HepG2 (cell line): ENCODE results near the gene FGFR3. TPM values are rescaled to one million over a fixed set of nuclear protein-coding genes. Genes with fewer than 3 reads are reported as not detected.

Experiments used
- ATAC-seq: fragments of 200-7000 bp; cut with Tn5 transposase; 3 replicates; pipeline ENCODE4 v1.9.1; 2020; ENCODE audit warnings: mild to moderate bottlenecking, moderate library complexity
- BruUV-seq: library from RNA; stranded (reverse); fragments of 400-500 nt; replicated peaks from 2 replicates; lab custom pipeline; 2021; lab: Mats Ljungman, UMichigan
- CTCF ChIA-PET: fragments of 300-600 bp; formaldehyde crosslinking; extraction: SDS; loops from one replicate; lab custom pipeline; 2021; ENCODE audit warnings: low total read pairs, inconsistent platforms, low intra/inter-chr PET ratio; lab: Yijun Ruan, JAX
- POLR2A ChIA-PET: fragments of 350-600 bp; sonication (Branson Sonifier 250); formaldehyde crosslinking; loops from one replicate; lab custom pipeline; 2020; ENCODE audit warnings: antibody characterized with exemption, inconsistent platforms; lab: Yijun Ruan, JAX
- DNase-seq: peaks from one replicate; pipeline ENCODE4 v3.0.0-alpha.2; 2015; ENCODE audit warnings: low spot score
- FAIRE-seq: peaks from 3 replicates; lab custom pipeline; 2011; peaks lifted over from hg19 to GRCh38; lab: Jason Lieb, UNC
- H2AFZ ChIP-seq: one replicate; pipeline ENCODE4 v1.6.1; 2011; ENCODE audit warnings: low read length, inconsistent platforms
- H3K27ac ChIP-seq: fragments of 300-600 bp; 3 replicates; pipeline ENCODE4 v1.8.0; 2011; ENCODE audit warnings: mixed run types, mild to moderate bottlenecking, mixed read lengths, low read length, inconsistent platforms; ENCODE audit not compliant: insufficient read depth; ENCODE audit errors: extremely low read length
- H3K27me3 ChIP-seq, 2 experiments: fragments of 200-600 bp in 1 of 2; 2 replicates in 1 of 2; 3 replicates in 1 of 2; pipeline versions ENCODE4 v1.6.0 to v1.8.0; 2011; ENCODE audit warnings: low read length in 2 of 2, mild to moderate bottlenecking in 2 of 2, moderate library complexity in 2 of 2, inconsistent platforms in 1 of 2; ENCODE audit not compliant: insufficient read depth in 2 of 2, control insufficient read depth in 1 of 2
- H3K36me3 ChIP-seq, 2 experiments: fragments of 200-600 bp in 1 of 2; replicated peaks in 1 of 2; 2 replicates in 1 of 2; 3 replicates in 1 of 2; pipeline versions ENCODE4 v1.5.1 to v1.8.0; 2011; ENCODE audit warnings: low read length in 2 of 2, inconsistent platforms in 1 of 2; ENCODE audit not compliant: insufficient read depth in 2 of 2, control insufficient read depth in 1 of 2
- H3K4me1 ChIP-seq: 2 replicates; pipeline ENCODE4 v1.5.1; 2012; ENCODE audit warnings: low read length, inconsistent platforms; ENCODE audit not compliant: insufficient read depth
- H3K4me2 ChIP-seq: 2 replicates; pipeline ENCODE4 v1.6.0; 2011; ENCODE audit warnings: low read depth, low read length, inconsistent platforms
- H3K4me3 ChIP-seq, 3 experiments: fragments of 200-600 bp in 1 of 3; sonication (generic), shearing (Covaris generic) in 1 of 3; replicated peaks in 1 of 3; 2 replicates each; pipeline ENCODE4 v1.5.1; 2011 to 2016; ENCODE audit warnings: low read length in 3 of 3, inconsistent platforms in 2 of 3, low read depth in 2 of 3, mild to moderate bottlenecking in 2 of 3, control low read depth in 1 of 3, mixed read lengths in 1 of 3; ENCODE audit not compliant: insufficient read depth in 1 of 3
- H3K79me2 ChIP-seq: one replicate; pipeline ENCODE4 v1.6.1; 2011; ENCODE audit warnings: low read length, inconsistent platforms; ENCODE audit not compliant: insufficient read depth
- H3K9ac ChIP-seq: 2 replicates; pipeline ENCODE4 v1.6.0; 2011; ENCODE audit warnings: mild to moderate bottlenecking, low read depth, low read length, inconsistent platforms; ENCODE audit not compliant: insufficient read depth
- H3K9me3 ChIP-seq: 2 replicates; pipeline ENCODE4 v1.5.1; 2012; ENCODE audit warnings: mild to moderate bottlenecking, low read length
- H4K20me1 ChIP-seq: 2 replicates; pipeline ENCODE4 v1.6.0; 2011; ENCODE audit warnings: inconsistent platforms, mild to moderate bottlenecking, low read length, moderate library complexity; ENCODE audit not compliant: insufficient read depth
- ATAD3A ChIP-seq: sonication (generic); formaldehyde crosslinking; IDR thresholded peaks from 2 replicates; pipeline ENCODE4 v1.4.0; 2020; ENCODE audit warnings: missing genetic modification reagents
- CBX5 ChIP-seq: sonication (generic); formaldehyde crosslinking; IDR thresholded peaks from 2 replicates; pipeline ENCODE4 v1.4.0; 2020; ENCODE audit warnings: missing genetic modification reagents, borderline replicate concordance
- CHD2 ChIP-seq: IDR thresholded peaks from 2 replicates; pipeline ENCODE4 v1.6.1; 2011; ENCODE audit warnings: low read depth, low read length, improper control_type of control experiment
- GATAD1 ChIP-seq: IDR thresholded peaks from 2 replicates; pipeline ENCODE4 v1.6.1; 2016; ENCODE audit warnings: missing genetic modification reagents, missing compliant biosample characterization
- MEIS1 ChIP-seq: sonication (generic); formaldehyde crosslinking; IDR thresholded peaks from 2 replicates; pipeline ENCODE4 v1.9.0; 2021; ENCODE audit warnings: mild to moderate bottlenecking, missing genetic modification reagents, moderate library complexity, borderline replicate concordance
- MXI1 ChIP-seq: IDR thresholded peaks from 3 replicates; pipeline ENCODE4 v1.6.1; 2012; ENCODE audit warnings: low read depth, low read length, inconsistent platforms, borderline replicate concordance
- NFATC3 ChIP-seq: sonication (generic); formaldehyde crosslinking; IDR thresholded peaks from 2 replicates; pipeline ENCODE4 v1.5.1; 2020; ENCODE audit warnings: mild to moderate bottlenecking, missing genetic modification reagents
- NR2C2 ChIP-seq: sonication (generic); formaldehyde crosslinking; IDR thresholded peaks from 2 replicates; pipeline ENCODE4 v1.4.0; 2020; ENCODE audit warnings: missing genetic modification reagents, mild to moderate bottlenecking, moderate library complexity, borderline replicate concordance
- POGZ ChIP-seq: sonication (generic); formaldehyde crosslinking; IDR thresholded peaks from 2 replicates; pipeline ENCODE4 v1.4.0; 2020; ENCODE audit warnings: mild to moderate bottlenecking, missing genetic modification reagents
- ZFP36 ChIP-seq: fragments of 150-350 bp; IDR thresholded peaks from 2 replicates; pipeline ENCODE4 v1.6.1; 2018; ENCODE audit warnings: borderline replicate concordance, low read length, low read depth; ENCODE audit not compliant: partially characterized antibody
- ZMYM3 ChIP-seq: sonication (generic); formaldehyde crosslinking; IDR thresholded peaks from 2 replicates; pipeline ENCODE4 v1.5.1; 2020; ENCODE audit warnings: mild to moderate bottlenecking, missing genetic modification reagents
- ZNF446 ChIP-seq: sonication (generic); formaldehyde crosslinking; IDR thresholded peaks from 2 replicates; pipeline ENCODE4 v1.5.0; 2020; ENCODE audit warnings: mild to moderate bottlenecking, missing genetic modification reagents
- ZNF572 ChIP-seq: sonication (generic); formaldehyde crosslinking; IDR thresholded peaks from 2 replicates; pipeline ENCODE4 v1.5.1; 2020; ENCODE audit warnings: mild to moderate bottlenecking, missing genetic modification reagents
- ZNF670 ChIP-seq: sonication (generic); formaldehyde crosslinking; IDR thresholded peaks from 2 replicates; pipeline ENCODE4 v1.8.0; 2022; ENCODE audit warnings: mild to moderate bottlenecking, missing genetic modification reagents, borderline replicate concordance
- ZNF766 ChIP-seq: sonication (generic); formaldehyde crosslinking; IDR thresholded peaks from 2 replicates; pipeline ENCODE4 v1.5.0; 2020; ENCODE audit warnings: missing genetic modification reagents, borderline replicate concordance
- WGBS: methylation state at CpG from one replicate; pipeline ENCODE4 v1.1.6; 2017; ENCODE audit warnings: low lambda C conversion rate; 5-methylcytosine and 5-hydroxymethylcytosine counted together
- in situ Hi-C: cut with HindIII; loops from 2 replicates; pipeline ENCODE4 v1.10.0; 2017; ENCODE audit warnings: low pct_unique_long_range_greater_than_20kb; ENCODE audit not compliant: extremely low pct_ligation_motif_present
- intact Hi-C: fragments of 100-400 bp; cut with micrococcal nuclease; formaldehyde crosslinking; loops from one replicate; pipeline ENCODE4 v1.10.0; 2022; ENCODE audit not compliant: unreplicated experiment
- polyA plus RNA-seq, 8 experiments: library from polyadenylated mRNA; depleted of rRNA in 3 of 8; stranded (reverse) in 7 of 8; unstranded in 1 of 8; fragments of >200 nt; fragmentation: Illumina TruSeq in 4 of 8; extraction: Trizol in 4 of 8; gene quantifications; 2 replicates each; pipeline versions ENCODE4 v1.2.1 to v1.2.3, GENCODE V29; 2011 to 2016; ENCODE audit warnings: low read depth in 4 of 8, missing spikeins in 1 of 8, mixed read lengths in 1 of 8; ENCODE audit not compliant: insufficient read depth in 1 of 8
- total RNA-seq, 5 experiments: library from RNA; depleted of rRNA; stranded (reverse); fragments of >200 nt; fragmentation: Illumina TruSeq; extraction: Trizol; gene quantifications; 2 replicates each; pipeline ENCODE4 v1.2.3, GENCODE V29; 2016; ENCODE audit warnings: low read depth in 1 of 5
- TF ChIP-seq, protein P1 (sequence below): sonication (generic); formaldehyde crosslinking; IDR thresholded peaks from 2 replicates; pipeline ENCODE4 v1.5.1; 2020; ENCODE audit warnings: mild to moderate bottlenecking, missing genetic modification reagents, moderate library complexity
- TF ChIP-seq, protein P2 (sequence below): IDR thresholded peaks from 2 replicates; pipeline ENCODE4 v1.6.1; 2016; ENCODE audit warnings: low read depth, borderline replicate concordance

FGFR3 gene
- total and polyA plus RNA-seq, 2 of the 13 experiments (the other 11 are each of a cell fraction or from before 2014, with no cell fraction given): 103 to 109 TPM

DNA sequence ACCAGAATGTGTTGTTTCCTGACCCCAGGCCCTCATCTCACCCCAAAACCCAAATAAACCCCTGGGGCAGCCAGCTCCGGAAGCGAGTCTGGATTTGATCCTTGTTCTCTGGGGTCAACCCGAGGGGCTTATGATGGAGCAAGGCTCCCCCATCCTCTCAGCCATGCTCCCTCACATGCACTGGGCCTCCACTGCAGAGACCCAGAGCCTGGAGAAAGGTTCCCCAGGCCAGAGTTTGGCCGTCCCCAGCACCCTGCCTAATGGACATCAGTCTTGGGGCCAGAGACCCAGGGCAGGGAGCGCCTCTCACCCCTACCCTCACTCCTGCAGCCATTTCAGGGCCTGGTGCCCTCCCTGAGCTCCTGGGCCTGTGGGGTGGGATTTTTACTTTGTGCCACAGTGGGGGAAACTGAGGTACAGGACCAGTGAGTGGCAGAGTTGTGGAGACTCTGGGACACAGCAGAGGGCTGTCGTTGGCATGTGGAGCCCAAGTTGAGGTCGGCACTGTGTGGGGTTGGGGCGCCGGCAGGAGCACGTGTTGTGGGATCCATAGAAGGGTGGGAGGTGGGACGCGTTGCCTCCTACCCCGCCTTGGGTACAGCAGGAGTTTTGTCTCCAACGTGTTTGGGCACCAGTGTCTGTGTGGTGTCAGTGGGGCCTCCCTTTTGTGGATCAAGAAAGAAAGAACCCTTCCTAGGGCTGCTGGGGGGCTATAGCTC, 3.6 kb downstream of the FGFR3 start (continued):
- no peak for TF ChIP-seq ATAD3A (CRISPR knock-in tag)
- 0 out of 2 replicates have a peak, but pooled peaks have one; percentile 24 for TF ChIP-seq ZMYM3
- TF ChIP-seq ZNF572 (CRISPR knock-in tag): peak; percentile 64; the same call in 1 of the 2 replicates
- 0 out of 2 replicates have a peak, but pooled peaks have one; percentile 47 for TF ChIP-seq ZNF670 (CRISPR knock-in tag)
- TF ChIP-seq, protein P1, sequence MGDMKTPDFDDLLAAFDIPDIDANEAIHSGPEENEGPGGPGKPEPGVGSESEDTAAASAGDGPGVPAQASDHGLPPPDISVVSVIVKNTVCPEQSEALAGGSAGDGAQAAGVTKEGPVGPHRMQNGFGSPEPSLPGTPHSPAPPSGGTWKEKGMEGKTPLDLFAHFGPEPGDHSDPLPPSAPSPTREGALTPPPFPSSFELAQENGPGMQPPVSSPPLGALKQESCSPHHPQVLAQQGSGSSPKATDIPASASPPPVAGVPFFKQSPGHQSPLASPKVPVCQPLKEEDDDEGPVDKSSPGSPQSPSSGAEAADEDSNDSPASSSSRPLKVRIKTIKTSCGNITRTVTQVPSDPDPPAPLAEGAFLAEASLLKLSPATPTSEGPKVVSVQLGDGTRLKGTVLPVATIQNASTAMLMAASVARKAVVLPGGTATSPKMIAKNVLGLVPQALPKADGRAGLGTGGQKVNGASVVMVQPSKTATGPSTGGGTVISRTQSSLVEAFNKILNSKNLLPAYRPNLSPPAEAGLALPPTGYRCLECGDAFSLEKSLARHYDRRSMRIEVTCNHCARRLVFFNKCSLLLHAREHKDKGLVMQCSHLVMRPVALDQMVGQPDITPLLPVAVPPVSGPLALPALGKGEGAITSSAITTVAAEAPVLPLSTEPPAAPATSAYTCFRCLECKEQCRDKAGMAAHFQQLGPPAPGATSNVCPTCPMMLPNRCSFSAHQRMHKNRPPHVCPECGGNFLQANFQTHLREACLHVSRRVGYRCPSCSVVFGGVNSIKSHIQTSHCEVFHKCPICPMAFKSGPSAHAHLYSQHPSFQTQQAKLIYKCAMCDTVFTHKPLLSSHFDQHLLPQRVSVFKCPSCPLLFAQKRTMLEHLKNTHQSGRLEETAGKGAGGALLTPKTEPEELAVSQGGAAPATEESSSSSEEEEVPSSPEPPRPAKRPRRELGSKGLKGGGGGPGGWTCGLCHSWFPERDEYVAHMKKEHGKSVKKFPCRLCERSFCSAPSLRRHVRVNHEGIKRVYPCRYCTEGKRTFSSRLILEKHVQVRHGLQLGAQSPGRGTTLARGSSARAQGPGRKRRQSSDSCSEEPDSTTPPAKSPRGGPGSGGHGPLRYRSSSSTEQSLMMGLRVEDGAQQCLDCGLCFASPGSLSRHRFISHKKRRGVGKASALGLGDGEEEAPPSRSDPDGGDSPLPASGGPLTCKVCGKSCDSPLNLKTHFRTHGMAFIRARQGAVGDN (CRISPR knock-in tag): peak; percentile 1; the same call in 1 of the 2 replicates

DNA sequence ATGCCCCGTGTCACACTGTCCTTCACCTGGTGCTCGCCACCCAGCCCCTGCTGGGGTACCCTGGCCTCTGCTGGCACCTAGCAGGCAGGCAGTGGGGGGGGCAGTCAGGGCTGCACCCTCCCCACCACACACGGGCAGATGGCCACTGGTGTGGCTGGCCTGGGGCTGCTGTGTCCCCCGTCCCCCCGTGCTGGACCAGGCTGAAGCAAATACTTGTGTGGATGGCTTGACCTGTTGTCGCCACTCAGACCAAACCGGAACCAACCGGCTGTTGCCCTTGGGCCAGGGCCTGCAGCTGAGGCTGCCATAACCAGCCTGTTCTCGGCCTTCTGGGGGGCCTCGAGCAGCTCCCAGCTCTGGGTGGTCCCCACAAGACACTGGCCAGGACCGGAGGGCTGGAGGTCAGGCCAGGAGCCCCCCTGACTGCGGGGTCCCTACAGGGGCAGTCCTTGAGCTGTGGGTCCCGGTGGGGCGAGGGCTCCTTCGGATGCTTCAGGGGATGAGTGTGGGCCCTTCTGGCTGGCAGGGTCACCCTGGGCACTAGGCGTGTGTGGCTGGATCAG, 4.3 kb downstream of the FGFR3 start:
- Histone ChIP-seq H3K9ac (peak overlapping the region; percentile 94), H3K36me3 (peaks cover 17 to 28% of the 10 kb centered on the region in 2 experiments; a peak in 4 of 5 replicates), H3K27me3 (peaks cover 0 to 2% of the 10 kb centered on the region in 2 experiments; a peak in 2 of 5 replicates), H3K9me3 (no peaks in the 10 kb centered on the region), H3K27ac (peak overlapping the region; percentile 92), H2AFZ (no peak overlapping the region), H3K4me3 (peak overlapping the region; percentile 19 to 95 (median 94); a peak in 5 of 6 replicates), H4K20me1 (peaks cover 25% of the 10 kb centered on the region), H3K79me2 (peaks cover 61% of the 10 kb centered on the region), H3K4me1 (peaks cover 71% of the 10 kb centered on the region), H3K4me2 (peak overlapping the region; percentile 94)
- intact Hi-C loops (loop anchor here (2.0 to 5.0 kb wide), 2 partner anchors 13 to 50 kb away; no protein-coding TSS in a partner anchor), in situ Hi-C loops (no loop called here)
- FAIRE-seq (no peak), ATAC-seq (no peak), DNase-seq (no peak)
- no TSS peak for BruUV-seq
- POLR2A ChIA-PET: interaction anchor here (1.5 to 28.6 kb wide), 5 partner anchors 8 to 50 kb away, joined by 8 to 1258 read pairs (median 48); no protein-coding TSS in a partner anchor
- 93% methylated on average over 3 of the region's 16 CpGs for WGBS
- CTCF ChIA-PET: no interaction called here
- no peak for TF ChIP-seq MEIS1
- no peak for TF ChIP-seq ZFP36
- 0 out of 2 replicates have a peak, but pooled peaks have one; percentile 7 for TF ChIP-seq GATAD1
- TF ChIP-seq NFATC3 (CRISPR knock-in tag): no peak
- TF ChIP-seq NR2C2 (CRISPR knock-in tag): no peak
- TF ChIP-seq CHD2: no peak
- no peak for TF ChIP-seq CBX5 (CRISPR knock-in tag)
- no peak for TF ChIP-seq MXI1
- TF ChIP-seq ZNF766 (CRISPR knock-in tag): no peak
- TF ChIP-seq POGZ (CRISPR knock-in tag): no peak
- TF ChIP-seq, protein P2, sequence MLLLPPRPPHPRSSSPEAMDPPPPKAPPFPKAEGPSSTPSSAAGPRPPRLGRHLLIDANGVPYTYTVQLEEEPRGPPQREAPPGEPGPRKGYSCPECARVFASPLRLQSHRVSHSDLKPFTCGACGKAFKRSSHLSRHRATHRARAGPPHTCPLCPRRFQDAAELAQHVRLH: no peak
- TF ChIP-seq ZNF446 (CRISPR knock-in tag): no peak
